PC-9 (cell line): Measurements from ENCODE around the gene ATG5.

Experiments used
- EZH2 ChIP-seq: fragments of 200-600 bp; sonication (generic); IDR thresholded peaks from 2 replicates; pipeline ENCODE4 v1.8.0; 2017; ENCODE audit warnings: antibody characterized with exemption, low read depth
- TF ChIP-seq, protein P1 (sequence below): fragments of 200-600 bp; sonication (generic); conservative IDR thresholded peaks from 2 replicates; pipeline ENCODE4 v1.6.1; 2017; ENCODE audit warnings: mixed run types, antibody characterized with exemption, mild to moderate bottlenecking, moderate library complexity

- TF ChIP-seq EZH2: no peak
- TF ChIP-seq, protein P1, sequence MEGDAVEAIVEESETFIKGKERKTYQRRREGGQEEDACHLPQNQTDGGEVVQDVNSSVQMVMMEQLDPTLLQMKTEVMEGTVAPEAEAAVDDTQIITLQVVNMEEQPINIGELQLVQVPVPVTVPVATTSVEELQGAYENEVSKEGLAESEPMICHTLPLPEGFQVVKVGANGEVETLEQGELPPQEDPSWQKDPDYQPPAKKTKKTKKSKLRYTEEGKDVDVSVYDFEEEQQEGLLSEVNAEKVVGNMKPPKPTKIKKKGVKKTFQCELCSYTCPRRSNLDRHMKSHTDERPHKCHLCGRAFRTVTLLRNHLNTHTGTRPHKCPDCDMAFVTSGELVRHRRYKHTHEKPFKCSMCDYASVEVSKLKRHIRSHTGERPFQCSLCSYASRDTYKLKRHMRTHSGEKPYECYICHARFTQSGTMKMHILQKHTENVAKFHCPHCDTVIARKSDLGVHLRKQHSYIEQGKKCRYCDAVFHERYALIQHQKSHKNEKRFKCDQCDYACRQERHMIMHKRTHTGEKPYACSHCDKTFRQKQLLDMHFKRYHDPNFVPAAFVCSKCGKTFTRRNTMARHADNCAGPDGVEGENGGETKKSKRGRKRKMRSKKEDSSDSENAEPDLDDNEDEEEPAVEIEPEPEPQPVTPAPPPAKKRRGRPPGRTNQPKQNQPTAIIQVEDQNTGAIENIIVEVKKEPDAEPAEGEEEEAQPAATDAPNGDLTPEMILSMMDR: no peak
These were observed 55.1 kb downstream of the ATG5 start for GRCh38 chr6:106270414-106270813.
